A549 treated with DMSO at 1 μM for 4 hours (cell line): ENCODE results near the gene CCDC106. TPM values are rescaled to one million over a fixed set of nuclear protein-coding genes. Genes with fewer than 3 reads are reported as not detected.

Experiments
- total RNA-seq: library from RNA; stranded (reverse); fragments of 200-300 nt; extraction: Qiagen RNA extraction; gene quantifications from 5 replicates; pipeline ENCODE4 v1.2.3, GENCODE V29; 2022; ENCODE audit warnings: low read depth

The CCDC106 gene
- 12.4 to 17.8 TPM (median 15.3 TPM) in 5 replicates for total RNA-seq

GRCh38 chr19:55647732-55648584, at the start of gene CCDC106:
TSS of gene CCDC106 (plus strand) at chr19:55648212. CDS start at chr19:55649047, 835 bp downstream.

GRCh38 chr19:55599468-55599841, 48.6 kb upstream of the CCDC106 start, which contains the start of gene FIZ1:
TSS of gene FIZ1 (minus strand) at chr19:55599517. CDS start at chr19:55597865, 1,652 bp downstream.

GRCh38 chr19:55599842-55600661, 48.0 kb upstream of the CCDC106 start, which contains the start of gene ZNF524:
TSS of gene ZNF524 (plus strand) at chr19:55600288. CDS start at chr19:55602113, 1,825 bp downstream.

GRCh38 chr19:55605637-55606470, 42.2 kb upstream of the CCDC106 start, which contains the start of gene ZNF865:
TSS of gene ZNF865 (plus strand) at chr19:55605647. CDS start at chr19:55613619, 7,972 bp downstream.

GRCh38 chr19:55624109-55625003, 23.7 kb upstream of the CCDC106 start, which contains the start of gene ZNF784:
TSS of gene ZNF784 (minus strand) at chr19:55624566. CDS start at chr19:55624561, 5 bp downstream.

GRCh38 chr19:55640577-55641425, 7.2 kb upstream of the CCDC106 start, which contains the start of gene ZNF580:
TSS of gene ZNF580 (plus strand) at chr19:55641002. CDS start at chr19:55642509, 1,507 bp downstream.

GRCh38 chr19:55643003-55643886, 4.8 kb upstream of the CCDC106 start, which contains the start of gene ZNF581:
TSS of gene ZNF581 (plus strand) at chr19:55643649. CDS start at chr19:55644572, 923 bp downstream.

GRCh38 chr19:55654868-55655647, 7.0 kb downstream of the CCDC106 start, which contains the start of gene U2AF2:
TSS of gene U2AF2 (plus strand) at chr19:55655035. CDS start at chr19:55655105, 70 bp downstream.

GRCh38 chr19:55674841-55675660, 27.0 kb downstream of the CCDC106 start, which contains the start of gene EPN1:
TSS of gene EPN1 (plus strand) at chr19:55675226. CDS start at chr19:55678628, 3,402 bp downstream.

Other genes with a start within 250 kb of the CCDC106 start
- gene UBE2S, start 240.4 kb upstream of the CCDC106 start, total RNA-seq, result 269 to 476 TPM (median 433 TPM) in 5 replicates
- 0.01 TPM in 1 of 5 replicates, not detected in the others for gene SHISA7, start 204.9 kb upstream of the CCDC106 start, total RNA-seq
- 54.0 to 64.5 TPM (median 63.3 TPM) in 5 replicates for gene ISOC2, start 186.6 kb upstream of the CCDC106 start, total RNA-seq
- gene C19orf85, start 183.5 kb upstream of the CCDC106 start, total RNA-seq, result not detected in 5 replicates
- gene ZNF628, start 171.6 kb upstream of the CCDC106 start, total RNA-seq, result 3.7 to 10.2 TPM (median 6.9 TPM) in 5 replicates
- 38.9 to 58.1 TPM (median 52.3 TPM) in 5 replicates for gene NAT14, start 163.0 kb upstream of the CCDC106 start, total RNA-seq
- gene SSC5D, start 159.8 kb upstream of the CCDC106 start, total RNA-seq, result 0.57 to 1.6 TPM (median 0.99 TPM) in 5 replicates
- 2.0 to 2.9 TPM (median 2.2 TPM) in 5 replicates for gene SBK2, start 111.1 kb upstream of the CCDC106 start, total RNA-seq
- gene SBK3, start 102.7 kb upstream of the CCDC106 start, total RNA-seq, result 1.7 to 2.4 TPM (median 2.2 TPM) in 5 replicates
- gene ZNF579, start 67.4 kb upstream of the CCDC106 start, total RNA-seq, result 14.6 to 28.1 TPM (median 24.1 TPM) in 5 replicates
- 22.2 to 26.3 TPM (median 25.2 TPM) in 5 replicates for gene FIZ1, start 48.7 kb upstream of the CCDC106 start, total RNA-seq
- 12.1 to 19.8 TPM (median 17.6 TPM) in 5 replicates for gene ZNF524, start 47.9 kb upstream of the CCDC106 start, total RNA-seq
- gene ZNF865, start 42.6 kb upstream of the CCDC106 start, total RNA-seq, result 7.2 to 14.6 TPM (median 13.0 TPM) in 5 replicates
- 4.6 to 7.3 TPM (median 6.2 TPM) in 5 replicates for gene ZNF784, start 23.6 kb upstream of the CCDC106 start, total RNA-seq
- 27.7 to 54.4 TPM (median 43.3 TPM) in 5 replicates for gene ZNF580, start 7.2 kb upstream of the CCDC106 start, total RNA-seq
- 41.4 to 47.7 TPM (median 45.7 TPM) in 5 replicates for gene ZNF581, start 4.6 kb upstream of the CCDC106 start, total RNA-seq
- gene U2AF2, start 6.8 kb downstream of the CCDC106 start, total RNA-seq, result 262 to 319 TPM (median 307 TPM) in 5 replicates
- gene EPN1, start 27.0 kb downstream of the CCDC106 start, total RNA-seq, result 135 to 217 TPM (median 182 TPM) in 5 replicates
- not detected in 5 replicates for gene NLRP9, start 90.2 kb downstream of the CCDC106 start, total RNA-seq
- gene RFPL4A, start 110.9 kb downstream of the CCDC106 start, total RNA-seq, result 0.13 to 0.63 TPM (median 0.53 TPM) in 5 replicates
- gene RFPL4AL1, start 120.9 kb downstream of the CCDC106 start, total RNA-seq, result 0.12 to 0.34 TPM (median 0.12 TPM) in 3 of 5 replicates, not detected in the others
- gene NLRP11, start 183.8 kb downstream of the CCDC106 start, total RNA-seq, result 0.02 TPM in 1 of 5 replicates, not detected in the others
- not detected in 5 replicates for gene NLRP4, start 188.3 kb downstream of the CCDC106 start, total RNA-seq